ENCODE data around the gene GRID2IP.

The GRID2IP gene

DNA sequence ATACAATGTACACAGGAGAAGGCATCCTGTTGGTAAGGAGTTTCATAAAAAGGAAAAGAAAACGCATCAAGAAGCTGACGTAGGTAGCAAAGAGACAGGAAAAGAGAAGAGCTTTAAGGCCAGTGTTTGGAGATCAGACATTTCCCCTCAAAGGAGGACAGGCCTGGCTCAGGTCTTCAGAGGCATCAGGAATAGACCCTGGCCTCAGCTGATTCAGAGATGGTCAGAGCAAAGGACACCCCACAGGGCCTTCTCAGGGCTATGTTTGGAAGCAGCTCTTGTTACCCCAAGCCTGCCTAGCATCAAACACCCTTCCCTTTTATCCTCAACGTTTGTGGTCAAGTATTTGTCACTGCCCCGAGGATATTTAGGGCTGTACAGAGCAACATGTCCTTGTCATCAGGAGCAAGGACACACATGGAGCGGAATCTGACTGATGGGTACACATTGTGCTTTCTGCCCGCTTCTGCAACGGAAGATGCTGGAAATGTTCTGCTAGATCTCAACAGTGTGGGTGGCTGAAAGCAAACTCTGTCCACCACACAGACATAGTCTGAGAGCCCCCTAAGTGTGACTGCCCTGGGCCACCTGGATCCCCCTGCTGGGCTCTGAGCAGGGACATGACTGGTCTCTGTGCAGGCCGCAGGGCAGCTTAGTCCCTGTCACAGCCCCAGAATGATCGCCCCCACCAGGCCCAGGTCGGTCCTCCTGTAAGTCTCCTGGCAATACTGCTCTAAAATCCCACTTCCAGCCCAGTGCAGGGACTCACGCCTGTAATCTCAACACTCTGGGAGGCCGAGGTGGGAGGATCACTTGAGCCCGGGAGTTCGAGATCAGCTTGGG, 25.0 kb upstream of the GRID2IP start:
- DNase-seq (ENCODE audit: low spot score in 2 of 2) (no peak), ATAC-seq (ENCODE audit: low read depth) (no peak)
- Mint-ChIP-seq H3K4me1 (peaks cover 12% of the 10 kb centered on the region), H3K4me3 (peak overlapping the region; percentile 85), H3K27me3 (peaks cover 3% of the 10 kb centered on the region), H3K36me3 (peaks cover 7% of the 10 kb centered on the region), H3K9me3 (no peaks in the 10 kb centered on the region), H3K27ac (no peak overlapping the region)

GRCh38 chr7:6575281-6576023, 24.2 kb upstream of the GRID2IP start:
- DNase-seq (ENCODE audit: low spot score in 2 of 2) (no peak), ATAC-seq (ENCODE audit: low read depth) (no peak)
- peak overlapping the region; percentile 28 for H3K4me3 Mint-ChIP-seq
- no peaks in the 10 kb centered on the region for H3K9me3 Mint-ChIP-seq
- peaks cover 4% of the 10 kb centered on the region for H3K36me3 Mint-ChIP-seq
- peaks cover 3% of the 10 kb centered on the region for H3K27me3 Mint-ChIP-seq
- H3K4me1 Mint-ChIP-seq: peaks cover 8% of the 10 kb centered on the region
- H3K27ac Mint-ChIP-seq: no peak overlapping the region

DNA sequence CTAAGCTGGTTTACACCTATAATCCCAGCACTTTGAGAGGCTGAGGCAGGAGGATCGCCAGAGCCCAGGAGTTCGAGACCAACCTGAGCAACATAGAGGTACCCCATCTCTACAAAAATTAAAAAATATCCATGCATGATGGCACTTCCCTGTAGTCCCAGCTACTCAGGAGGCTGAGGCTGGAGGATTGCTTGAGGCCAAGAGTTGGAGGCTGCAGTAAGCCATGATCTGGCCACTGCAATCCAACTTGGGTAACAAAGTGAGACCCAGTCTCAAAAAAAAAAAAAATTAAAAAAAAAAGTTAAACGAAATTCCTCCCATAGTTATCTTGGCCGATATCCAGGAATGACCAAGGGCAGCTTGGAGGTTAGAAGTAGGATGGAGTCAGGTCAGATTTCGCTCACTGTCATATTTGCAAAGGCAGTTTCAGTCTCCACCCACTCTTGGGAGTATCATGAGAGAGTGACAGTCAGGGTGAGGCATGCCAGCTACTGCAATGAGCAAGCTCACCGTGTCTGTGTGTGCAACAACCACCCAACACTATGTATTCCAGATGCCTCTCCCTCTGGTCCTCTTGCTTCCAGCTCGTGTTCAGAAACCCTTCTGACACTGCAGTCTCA, 20.0 kb upstream of the GRID2IP start:
- peaks cover 8% of the 10 kb centered on the region for H3K27me3 Mint-ChIP-seq
- DNase-seq (ENCODE audit: low spot score in 2 of 2) (no peak), ATAC-seq (ENCODE audit: low read depth) (no peak)
- H3K27ac Mint-ChIP-seq: no peak overlapping the region
- H3K36me3 Mint-ChIP-seq: no peaks in the 10 kb centered on the region
- no peaks in the 10 kb centered on the region for H3K4me1 Mint-ChIP-seq
- H3K4me3 Mint-ChIP-seq: no peak overlapping the region
- no peaks in the 10 kb centered on the region for H3K9me3 Mint-ChIP-seq

DNA sequence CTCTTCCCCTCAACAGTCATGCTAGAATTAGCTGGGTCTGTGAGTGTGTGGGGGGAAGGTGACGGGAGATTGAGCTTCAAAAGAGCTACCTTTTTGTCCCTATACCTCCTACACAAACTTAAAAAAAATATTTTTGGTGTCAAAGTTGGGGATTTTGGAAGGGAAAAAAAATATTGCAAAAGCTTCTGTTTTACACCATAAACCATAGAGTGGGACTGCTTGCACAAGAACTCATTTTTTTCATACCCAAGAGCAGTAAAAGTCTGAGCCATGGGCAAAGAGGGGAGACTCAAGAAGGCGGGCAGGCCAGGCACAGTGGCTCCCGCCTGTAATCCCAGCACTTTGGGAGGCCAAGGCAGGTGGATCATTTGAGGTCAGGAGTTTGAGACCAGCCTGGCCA, 16.6 kb upstream of the GRID2IP start:
- no peaks in the 10 kb centered on the region for H3K36me3 Mint-ChIP-seq
- H3K4me1 Mint-ChIP-seq: no peaks in the 10 kb centered on the region
- no peak overlapping the region for H3K27ac Mint-ChIP-seq
- H3K4me3 Mint-ChIP-seq: no peak overlapping the region
- H3K9me3 Mint-ChIP-seq: no peaks in the 10 kb centered on the region
- peaks cover 8% of the 10 kb centered on the region for H3K27me3 Mint-ChIP-seq
- no peak for DNase-seq (ENCODE audit: low spot score in 2 of 2)
- ATAC-seq (ENCODE audit: low read depth): no peak

DNA sequence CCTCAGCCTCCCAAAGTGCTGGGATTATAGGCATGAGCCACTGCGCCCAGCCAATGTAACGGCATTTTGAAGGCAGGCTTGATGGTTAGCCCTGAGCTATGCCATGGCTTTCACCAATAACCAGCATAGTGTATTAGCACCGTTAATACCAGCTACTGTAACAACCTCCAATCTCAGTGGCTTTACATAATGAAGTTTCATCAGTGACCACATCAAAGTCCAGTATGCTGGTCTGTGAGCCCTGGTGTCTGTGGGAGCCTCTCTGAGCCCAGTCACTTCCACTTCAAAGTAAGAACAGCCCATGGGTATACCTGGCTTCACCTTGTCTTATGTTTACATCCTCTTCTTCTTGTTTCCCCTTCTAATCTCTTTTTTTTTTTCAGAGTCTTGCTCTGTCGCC, 14.4 kb upstream of the GRID2IP start:
- Mint-ChIP-seq H3K4me3 (no peak overlapping the region), H3K9me3 (no peaks in the 10 kb centered on the region), H3K36me3 (no peaks in the 10 kb centered on the region), H3K4me1 (no peaks in the 10 kb centered on the region), H3K27ac (no peak overlapping the region), H3K27me3 (peaks cover 4% of the 10 kb centered on the region)
- no peak for DNase-seq (ENCODE audit: low spot score in 2 of 2)
- ATAC-seq (ENCODE audit: low read depth): no peak

DNA sequence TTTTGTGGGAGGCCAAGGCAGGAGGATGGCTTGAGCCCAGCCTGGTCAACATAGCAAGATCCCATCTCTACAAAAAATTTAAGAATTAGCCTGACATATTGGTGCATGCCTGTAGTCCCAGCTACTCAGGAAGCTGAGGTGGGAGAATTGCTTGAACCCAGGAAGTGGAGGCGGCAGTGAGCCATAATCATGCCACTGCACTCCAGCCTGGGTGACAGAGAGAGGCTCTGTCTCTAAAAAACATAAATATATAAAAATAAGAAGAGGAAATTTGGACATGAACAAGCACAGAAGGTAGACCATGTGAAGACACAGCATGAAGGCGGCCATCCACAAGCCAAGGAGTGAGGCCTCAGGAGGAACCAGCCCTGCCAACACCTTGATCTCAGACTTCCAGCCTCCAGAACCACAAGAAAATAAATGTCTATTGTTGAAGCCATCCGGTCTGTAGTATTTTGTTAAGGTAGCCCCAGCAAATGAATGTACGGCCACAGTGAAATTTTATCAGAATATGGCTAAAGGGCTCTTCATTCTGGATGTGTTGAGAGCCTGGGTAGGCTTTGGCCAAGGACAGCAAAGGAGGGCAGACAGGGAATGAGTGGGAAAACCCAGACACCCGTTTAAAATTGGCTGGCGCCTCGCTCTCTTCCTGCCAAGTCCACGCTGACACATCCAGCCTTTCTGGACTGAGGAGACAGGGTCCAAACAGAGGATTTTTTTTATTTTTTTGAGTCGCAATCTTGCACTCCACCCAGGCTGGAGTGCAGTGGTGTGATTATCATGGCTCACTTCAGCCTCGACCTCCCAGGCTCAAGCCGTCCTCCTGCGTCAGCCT, 12.9 kb upstream of the GRID2IP start:
- Mint-ChIP-seq H3K36me3 (no peaks in the 10 kb centered on the region), H3K4me3 (no peak overlapping the region), H3K4me1 (no peaks in the 10 kb centered on the region), H3K27me3 (peaks cover 4% of the 10 kb centered on the region), H3K27ac (no peak overlapping the region), H3K9me3 (no peaks in the 10 kb centered on the region)
- DNase-seq (ENCODE audit: low spot score in 2 of 2) (no peak), ATAC-seq (ENCODE audit: low read depth) (no peak)

GRCh38 chr7:6562106-6562505, 10.8 kb upstream of the GRID2IP start:
- ATAC-seq (ENCODE audit: low read depth) (no peak), DNase-seq (ENCODE audit: low spot score in 2 of 2) (no peak)
- H3K27me3 Mint-ChIP-seq: peaks cover 7% of the 10 kb centered on the region
- H3K4me3 Mint-ChIP-seq: no peak overlapping the region
- no peaks in the 10 kb centered on the region for H3K4me1 Mint-ChIP-seq
- H3K9me3 Mint-ChIP-seq: no peaks in the 10 kb centered on the region
- no peaks in the 10 kb centered on the region for H3K36me3 Mint-ChIP-seq
- H3K27ac Mint-ChIP-seq: no peak overlapping the region

DNA sequence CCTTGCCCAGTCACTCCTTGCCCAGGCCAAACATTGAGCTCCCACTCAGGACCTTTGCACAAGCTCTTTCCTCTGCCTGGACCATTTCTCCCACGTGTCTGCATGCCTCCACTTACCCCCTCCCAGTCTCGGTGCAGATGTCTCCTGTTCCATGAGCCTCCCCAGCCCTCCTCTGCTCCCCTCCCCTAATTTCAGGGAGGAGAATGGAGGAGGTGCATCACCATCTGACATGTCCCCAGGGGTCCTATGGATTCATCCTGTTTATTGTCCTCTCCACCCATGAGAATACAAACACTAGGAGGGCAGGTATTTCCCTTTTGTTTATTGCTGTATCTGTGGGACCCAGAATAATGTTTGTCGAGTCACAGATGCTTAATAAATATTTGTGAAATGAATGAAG, 8.6 kb upstream of the GRID2IP start:
- Mint-ChIP-seq H3K27ac (no peak overlapping the region), H3K4me3 (no peak overlapping the region)

GRCh38 chr7:6558837-6559236, 7.6 kb upstream of the GRID2IP start:
- H3K4me3 Mint-ChIP-seq: no peak overlapping the region
- H3K9me3 Mint-ChIP-seq: no peaks in the 10 kb centered on the region
- H3K27me3 Mint-ChIP-seq: peaks cover 7% of the 10 kb centered on the region
- ATAC-seq (ENCODE audit: low read depth) (no peak), DNase-seq (ENCODE audit: low spot score in 2 of 2) (no peak)
- H3K4me1 Mint-ChIP-seq: no peaks in the 10 kb centered on the region
- H3K36me3 Mint-ChIP-seq: no peaks in the 10 kb centered on the region
- H3K27ac Mint-ChIP-seq: no peak overlapping the region

More for the DNA sequence above, 8.6 kb upstream of the GRID2IP start:
- no peaks in the 10 kb centered on the region for H3K9me3 Mint-ChIP-seq
- H3K27me3 Mint-ChIP-seq: peaks cover 7% of the 10 kb centered on the region
- DNase-seq (ENCODE audit: low spot score in 2 of 2) (no peak), ATAC-seq (ENCODE audit: low read depth) (no peak)
- no peaks in the 10 kb centered on the region for H3K4me1 Mint-ChIP-seq
- no peaks in the 10 kb centered on the region for H3K36me3 Mint-ChIP-seq

DNA sequence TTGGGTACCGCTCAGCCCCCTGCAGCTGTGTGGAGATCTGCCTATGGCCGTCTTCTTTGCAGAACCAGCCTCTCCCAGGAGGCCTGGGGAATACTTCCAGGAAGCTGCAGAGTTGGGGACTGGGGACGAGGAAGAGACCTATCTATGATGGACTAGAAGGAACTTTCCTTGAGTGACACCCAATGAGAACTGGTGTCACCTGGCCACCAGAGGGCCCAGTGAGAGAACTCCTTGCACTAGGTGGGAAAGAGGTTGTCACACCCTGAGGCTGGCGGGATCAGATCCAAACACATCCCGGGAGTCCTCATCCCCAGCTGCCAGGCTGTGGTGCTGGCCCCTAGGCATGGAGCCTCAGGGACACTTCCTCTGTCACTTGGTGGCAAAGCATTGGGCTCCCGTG, 4.9 kb upstream of the GRID2IP start:
- H3K4me3 Mint-ChIP-seq: no peak overlapping the region
- H3K27ac Mint-ChIP-seq: no peak overlapping the region
- H3K4me1 Mint-ChIP-seq: no peaks in the 10 kb centered on the region
- H3K9me3 Mint-ChIP-seq: no peaks in the 10 kb centered on the region
- no peak for ATAC-seq (ENCODE audit: low read depth)
- H3K36me3 Mint-ChIP-seq: no peaks in the 10 kb centered on the region
- peaks cover 7% of the 10 kb centered on the region for H3K27me3 Mint-ChIP-seq
- no peak for DNase-seq (ENCODE audit: low spot score in 2 of 2)

DNA sequence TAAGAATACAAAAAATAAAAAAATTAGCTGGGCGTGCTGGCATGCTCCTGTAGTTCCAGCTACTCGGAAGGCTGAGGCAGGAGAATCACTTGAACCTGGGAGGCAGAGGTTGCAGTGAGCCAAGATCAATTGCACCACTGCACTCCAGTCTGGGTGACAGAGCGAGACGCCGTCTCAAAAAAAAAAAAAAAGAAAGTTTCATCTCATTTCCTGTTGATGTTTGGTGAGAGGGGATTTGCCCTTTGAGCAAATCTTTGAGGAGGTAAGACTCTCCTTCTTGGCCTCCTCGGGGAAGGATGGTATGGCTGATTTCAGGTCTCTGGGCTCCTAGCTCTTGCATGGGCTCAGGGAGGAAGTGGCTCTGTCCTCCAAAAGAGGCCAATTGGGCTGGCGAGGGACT, 3.6 kb upstream of the GRID2IP start:
- Mint-ChIP-seq H3K27me3 (peaks cover 7% of the 10 kb centered on the region), H3K27ac (peak overlapping the region; percentile 11), H3K4me3 (no peak overlapping the region), H3K36me3 (no peaks in the 10 kb centered on the region), H3K4me1 (no peaks in the 10 kb centered on the region), H3K9me3 (no peaks in the 10 kb centered on the region)
- DNase-seq (ENCODE audit: low spot score in 2 of 2) (no peak), ATAC-seq (ENCODE audit: low read depth) (peak; percentile 38)

- no peaks in the 10 kb centered on the region for H3K9me3 Mint-ChIP-seq
- DNase-seq (ENCODE audit: low spot score in 2 of 2) (no peak), ATAC-seq (ENCODE audit: low read depth) (no peak)
- no peaks in the 10 kb centered on the region for H3K4me1 Mint-ChIP-seq
- H3K27me3 Mint-ChIP-seq: peaks cover 3% of the 10 kb centered on the region
- no peaks in the 10 kb centered on the region for H3K36me3 Mint-ChIP-seq
- H3K27ac Mint-ChIP-seq: no peak overlapping the region
- no peak overlapping the region for H3K4me3 Mint-ChIP-seq
These were observed 2.3 kb upstream of the GRID2IP start for GRCh38 chr7:6553448-6554044.

GRCh38 chr7:6547400-6547799, 3.9 kb downstream of the GRID2IP start:
- Mint-ChIP-seq H3K4me3 (no peak overlapping the region), H3K36me3 (no peaks in the 10 kb centered on the region), H3K4me1 (peaks cover 5% of the 10 kb centered on the region), H3K9me3 (no peaks in the 10 kb centered on the region), H3K27me3 (peaks cover 9% of the 10 kb centered on the region), H3K27ac (no peak overlapping the region)
- ATAC-seq (ENCODE audit: low read depth): no peak
- no peak for DNase-seq (ENCODE audit: low spot score in 2 of 2)

Measured in memory B cell (primary cell).